ENCODE measurements around the gene RNU1-3.
"Not testable (repeated sequence)": the region's sequence is repeated elsewhere in the genome, so short reads cannot be mapped to it uniquely, and the experiment has no call there.

GRCh38 chr1:16712582-16712981 is 45.8 kb upstream of the RNU1-3 start:
- TF ChIP-seq REST (IDR thresholded peaks at IDR 0.05; ENCODE audit: low read depth); CTCF (IDR thresholded peaks at IDR 0.05 in 2 of 3, conservative IDR thresholded peaks at IDR 0.05 in 1 of 3; ENCODE audit: borderline replicate concordance in 1 of 3, insufficient read depth in 1 of 3, low read depth in 2 of 3, low read length in 2 of 3); POLR2A (IDR thresholded peaks at IDR 0.05; ENCODE audit: borderline replicate concordance, extremely low read depth, insufficient read depth, insufficient read length); CBX3 (IDR thresholded peaks at IDR 0.05; ENCODE audit: low read depth): not testable (repeated sequence)

Data from HCT116 (cell line).